HepG2 (cell line): ENCODE results near the gene MEI1.

Experiments used
- EP300 ChIP-seq, 3 experiments: sonication (generic) in 1 of 3; formaldehyde crosslinking in 1 of 3; IDR thresholded peaks; 2 replicates each; pipeline versions ENCODE4 v1.5.1 to v1.6.1; 2011 to 2020; ENCODE audit warnings: low read depth in 2 of 3, low read length in 2 of 3, borderline replicate concordance in 1 of 3, improper control_type of control experiment in 1 of 3, mild to moderate bottlenecking in 1 of 3, missing genetic modification reagents in 1 of 3, moderate library complexity in 1 of 3
- KDM3A ChIP-seq: IDR thresholded peaks from 2 replicates; pipeline ENCODE4 v1.6.1; 2018; ENCODE audit warnings: low read depth, missing compliant biosample characterization
- RNF2 ChIP-seq: fragments of 450-650 bp; conservative IDR thresholded peaks from 2 replicates; pipeline ENCODE4 v1.6.1; 2016; ENCODE audit warnings: low read depth
- TF ChIP-seq, protein P1 (sequence below): sonication (generic); formaldehyde crosslinking; IDR thresholded peaks from 2 replicates; pipeline ENCODE4 v1.5.0; 2020; ENCODE audit warnings: mild to moderate bottlenecking, missing genetic modification reagents, moderate library complexity

DNA sequence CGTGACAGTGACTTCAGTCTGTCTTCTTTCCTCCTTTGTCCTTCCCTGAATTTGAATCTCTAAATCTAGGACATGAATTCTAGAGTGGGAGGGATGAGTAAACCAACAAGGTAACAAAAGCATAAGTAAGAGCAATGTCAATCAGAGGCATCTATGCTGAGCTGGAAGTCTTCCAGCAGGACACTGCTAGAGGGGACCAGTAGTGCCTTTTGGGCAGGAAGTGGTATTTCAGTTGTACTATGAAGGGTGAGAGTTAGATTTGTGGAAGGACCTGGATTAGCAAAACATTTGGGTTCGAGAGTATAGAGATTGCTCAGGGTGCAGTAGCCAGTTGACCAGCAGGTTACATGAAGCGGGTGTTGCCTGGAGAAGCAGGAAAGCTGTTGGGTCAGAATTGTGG lies 40.3 kb downstream of the MEI1 start:
- TF ChIP-seq RNF2 (no peak), KDM3A (CRISPR knock-in tag) (no peak), EP300 (IDR thresholded peaks at IDR 0.05; ENCODE audit: low read depth in 2 of 2, low read length in 2 of 2) (no peak), EP300 (CRISPR knock-in tag; IDR thresholded peaks at IDR 0.05; ENCODE audit: borderline replicate concordance) (no peak)
- TF ChIP-seq, protein P1, sequence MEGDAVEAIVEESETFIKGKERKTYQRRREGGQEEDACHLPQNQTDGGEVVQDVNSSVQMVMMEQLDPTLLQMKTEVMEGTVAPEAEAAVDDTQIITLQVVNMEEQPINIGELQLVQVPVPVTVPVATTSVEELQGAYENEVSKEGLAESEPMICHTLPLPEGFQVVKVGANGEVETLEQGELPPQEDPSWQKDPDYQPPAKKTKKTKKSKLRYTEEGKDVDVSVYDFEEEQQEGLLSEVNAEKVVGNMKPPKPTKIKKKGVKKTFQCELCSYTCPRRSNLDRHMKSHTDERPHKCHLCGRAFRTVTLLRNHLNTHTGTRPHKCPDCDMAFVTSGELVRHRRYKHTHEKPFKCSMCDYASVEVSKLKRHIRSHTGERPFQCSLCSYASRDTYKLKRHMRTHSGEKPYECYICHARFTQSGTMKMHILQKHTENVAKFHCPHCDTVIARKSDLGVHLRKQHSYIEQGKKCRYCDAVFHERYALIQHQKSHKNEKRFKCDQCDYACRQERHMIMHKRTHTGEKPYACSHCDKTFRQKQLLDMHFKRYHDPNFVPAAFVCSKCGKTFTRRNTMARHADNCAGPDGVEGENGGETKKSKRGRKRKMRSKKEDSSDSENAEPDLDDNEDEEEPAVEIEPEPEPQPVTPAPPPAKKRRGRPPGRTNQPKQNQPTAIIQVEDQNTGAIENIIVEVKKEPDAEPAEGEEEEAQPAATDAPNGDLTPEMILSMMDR (CRISPR knock-in tag): no peak
